NCI-H69 (cell line): ENCODE measurements around the gene AGPAT1.

ENCODE experiments used
- DNase-seq: peaks from one replicate; lab custom pipeline; 2025; lab: John Stamatoyannopoulos, UW

Gene AGPAT1

DNA sequence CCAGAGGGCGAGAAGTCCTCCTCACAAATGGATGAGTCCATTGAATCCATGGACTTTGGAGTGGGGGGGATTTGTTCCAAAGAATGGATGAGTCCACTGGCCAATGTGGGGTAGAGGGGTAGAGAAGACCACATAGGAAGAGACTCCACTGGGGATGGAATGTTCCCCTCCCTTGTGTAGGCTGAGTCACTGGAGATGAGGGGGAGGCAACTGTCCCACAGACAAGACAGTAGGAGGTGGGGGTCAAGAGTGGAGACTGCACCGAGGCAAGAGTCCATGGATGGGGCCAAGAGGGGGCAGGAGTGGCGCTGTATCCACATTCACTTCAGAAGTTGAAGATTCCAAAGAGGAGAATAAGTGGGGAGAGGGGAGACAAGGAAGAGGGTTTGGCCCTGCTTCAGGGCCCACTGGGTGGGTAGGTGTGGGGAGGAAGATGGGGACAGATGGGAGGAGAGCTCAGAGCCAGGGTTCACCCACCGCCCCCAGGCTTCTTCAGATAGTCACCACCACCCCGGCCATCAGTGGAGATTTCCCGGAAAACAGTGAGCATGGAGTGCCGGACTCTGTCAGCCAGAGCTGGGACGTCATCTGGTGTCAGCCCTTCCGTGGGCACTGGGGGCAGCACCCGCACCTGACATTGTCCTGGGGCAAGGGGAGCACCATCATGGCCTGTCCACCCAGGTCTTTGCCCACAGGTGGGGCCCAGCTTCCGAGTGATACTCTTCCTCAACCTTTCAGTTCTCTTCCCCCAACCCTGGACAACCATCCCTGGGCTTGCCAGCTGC lies 6.9 kb downstream of the AGPAT1 start:
- DNase-seq, result no peak

DNA sequence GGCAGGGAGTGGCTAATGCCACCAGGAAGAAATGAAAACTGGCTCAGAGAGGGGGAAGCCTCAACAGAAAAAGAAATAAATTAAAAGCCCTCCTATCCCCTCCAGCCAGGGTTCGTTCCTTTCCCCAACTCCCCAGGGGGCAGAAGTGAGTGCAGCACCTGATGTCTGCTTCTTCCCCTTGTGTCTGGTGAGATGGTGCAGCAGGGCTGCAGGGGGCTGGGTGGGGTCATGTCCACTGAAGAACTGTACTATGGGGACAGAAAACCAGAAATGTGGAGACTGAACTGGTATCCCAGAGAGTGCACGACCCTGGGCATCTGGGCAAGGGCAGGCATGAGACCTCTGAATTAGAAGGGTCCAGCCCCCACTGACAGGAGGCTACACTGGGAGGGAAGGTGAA lies 7.5 kb downstream of the AGPAT1 start:
- DNase-seq, result no peak

DNA sequence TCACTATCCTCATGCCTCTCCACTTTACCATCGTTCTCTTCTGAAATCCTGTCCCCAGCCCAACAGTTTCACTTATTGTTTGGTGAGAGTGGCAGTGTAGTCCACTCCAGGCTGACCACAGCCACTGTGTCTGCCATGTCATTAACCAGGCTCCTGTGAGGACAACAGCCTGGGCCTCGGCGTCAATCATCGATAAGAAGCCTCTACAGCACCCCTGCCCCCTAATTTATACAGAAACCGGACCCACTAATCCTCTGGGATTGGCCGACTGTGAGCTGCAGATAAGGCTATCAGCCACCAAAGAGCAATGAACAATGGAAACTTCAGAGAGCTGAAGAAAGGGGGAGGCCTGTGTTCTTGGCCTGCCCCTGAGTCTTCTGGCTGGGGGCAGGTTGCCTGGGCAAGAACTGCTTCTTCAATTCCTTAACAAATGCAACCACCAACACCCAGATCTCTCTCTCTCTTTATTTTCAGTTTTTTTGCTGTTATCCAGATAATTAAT lies 8.1 kb downstream of the AGPAT1 start:
- DNase-seq, result no peak

GRCh38 chr6:32167154-32167760 lies 8.6 kb downstream of the AGPAT1 start:
- DNase-seq, result peak; percentile 14

DNA sequence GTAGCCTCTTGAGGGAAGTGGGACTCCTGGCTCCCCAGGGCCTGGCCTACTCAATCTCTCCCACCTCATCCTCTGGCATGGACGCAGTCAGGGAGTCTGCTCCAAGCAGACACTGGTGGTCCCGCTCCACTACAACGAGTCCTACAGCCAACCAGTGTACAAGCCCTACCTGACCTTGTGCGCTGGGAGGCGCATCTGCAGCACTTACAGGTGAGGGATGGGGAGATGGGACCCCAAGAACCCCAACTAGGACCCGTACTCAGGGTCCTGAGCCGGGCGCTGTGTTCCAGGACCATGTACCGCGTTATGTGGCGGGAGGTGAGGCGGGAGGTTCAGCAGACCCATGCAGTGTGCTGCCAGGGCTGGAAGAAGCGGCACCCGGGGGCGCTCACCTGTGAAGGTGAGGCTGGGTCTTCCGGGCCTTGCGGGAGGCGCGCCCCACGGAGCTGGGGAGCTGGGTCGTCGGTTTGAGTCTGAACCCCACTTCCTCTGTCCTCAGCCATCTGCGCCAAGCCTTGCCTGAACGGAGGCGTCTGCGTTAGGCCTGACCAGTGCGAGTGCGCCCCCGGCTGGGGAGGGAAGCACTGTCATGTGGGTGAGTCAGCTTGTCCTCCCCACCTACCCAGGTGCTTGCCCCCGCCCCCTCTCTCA lies 9.3 kb downstream of the AGPAT1 start:
- no peak for DNase-seq

- no peak for DNase-seq
Measured at GRCh38 chr6:32164295-32164694, 11.6 kb downstream of the AGPAT1 start, which contains the start of gene EGFL8. Gene EGFL8 (plus strand): TSS chr6:32164595. CDS start chr6:32166166, 1,571 bp downstream.

- no peak for DNase-seq
Measured at GRCh38 chr6:32163559-32164258, 12.2 kb downstream of the AGPAT1 start.

GRCh38 chr6:32158052-32158451 lies 17.8 kb downstream of the AGPAT1 start:
- DNase-seq, result no peak

GRCh38 chr6:32156891-32157290 lies 19.0 kb downstream of the AGPAT1 start:
- DNase-seq, result no peak

DNA sequence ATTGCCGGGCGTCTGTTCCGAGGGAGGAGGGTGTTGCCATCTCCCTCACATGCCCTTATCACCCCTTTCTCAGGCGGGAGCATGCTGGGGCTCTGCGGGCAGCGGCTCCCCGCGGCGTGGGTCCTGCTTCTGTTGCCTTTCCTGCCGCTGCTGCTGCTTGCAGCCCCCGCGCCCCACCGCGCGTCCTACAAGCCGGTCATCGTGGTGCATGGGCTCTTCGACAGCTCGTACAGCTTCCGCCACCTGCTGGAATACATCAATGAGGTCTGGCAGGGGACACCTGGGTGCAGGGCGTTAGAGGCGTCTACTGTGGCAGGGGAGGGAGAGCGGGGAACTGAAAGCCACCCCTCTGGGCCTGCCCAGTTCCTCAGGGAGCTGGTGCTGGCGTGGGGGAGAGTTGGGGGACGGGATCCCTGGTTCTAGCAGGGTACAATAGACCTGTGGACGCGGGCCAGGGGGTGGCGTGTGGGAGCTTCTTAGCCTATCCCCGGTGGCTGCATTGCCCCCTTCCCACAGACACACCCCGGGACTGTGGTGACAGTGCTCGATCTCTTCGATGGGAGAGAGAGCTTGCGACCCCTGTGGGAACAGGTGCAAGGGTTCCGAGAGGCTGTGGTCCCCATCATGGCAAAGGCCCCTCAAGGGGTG lies 21.2 kb downstream of the AGPAT1 start:
- peak; percentile 93 for DNase-seq

- DNase-seq, result peak; percentile 96
Measured at GRCh38 chr6:32153564-32154513, 22.0 kb downstream of the AGPAT1 start, which contains the start of gene PPT2. Gene PPT2 (plus strand): TSS chr6:32154141. CDS start chr6:32154595, 454 bp downstream.

DNA sequence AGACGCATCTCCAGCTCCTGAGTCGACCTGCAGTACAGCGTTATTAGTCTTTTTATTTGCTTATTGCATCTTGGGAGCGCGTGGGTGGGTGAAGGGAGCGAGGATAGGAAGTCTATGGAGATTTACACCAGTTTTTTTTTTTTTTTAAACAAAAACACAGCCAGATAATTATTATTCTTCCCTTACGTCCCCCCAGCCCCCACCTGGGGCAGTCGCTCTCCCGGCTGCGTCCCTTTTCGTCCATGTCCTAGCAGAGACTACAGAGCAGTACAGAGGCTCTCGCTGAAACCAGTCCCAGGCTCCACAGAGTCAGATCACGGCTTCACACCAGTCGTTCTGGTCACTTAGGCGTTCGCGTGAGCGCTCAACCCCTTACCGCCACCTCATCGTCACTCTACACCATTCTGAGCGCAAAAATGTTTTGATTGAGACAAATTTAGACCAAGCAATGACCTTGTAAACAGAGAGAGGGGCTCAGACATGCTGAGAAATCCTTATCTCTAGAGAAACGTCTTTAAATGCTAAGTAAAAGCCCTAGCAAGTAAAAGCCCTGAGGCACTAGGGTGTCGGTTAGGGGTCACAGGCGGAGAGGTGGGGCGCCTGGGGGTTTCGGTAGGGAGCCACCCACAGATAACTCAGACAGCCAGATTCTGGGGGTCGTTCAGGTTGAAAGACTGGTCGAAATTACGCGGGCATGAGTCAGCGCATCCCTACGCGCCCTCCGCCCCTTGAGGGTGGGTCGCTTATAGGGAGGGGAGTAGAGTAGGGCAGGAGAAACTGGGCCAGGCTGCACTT lies 22.9 kb downstream of the AGPAT1 start:
- DNase-seq, result peak; percentile 68

DNA sequence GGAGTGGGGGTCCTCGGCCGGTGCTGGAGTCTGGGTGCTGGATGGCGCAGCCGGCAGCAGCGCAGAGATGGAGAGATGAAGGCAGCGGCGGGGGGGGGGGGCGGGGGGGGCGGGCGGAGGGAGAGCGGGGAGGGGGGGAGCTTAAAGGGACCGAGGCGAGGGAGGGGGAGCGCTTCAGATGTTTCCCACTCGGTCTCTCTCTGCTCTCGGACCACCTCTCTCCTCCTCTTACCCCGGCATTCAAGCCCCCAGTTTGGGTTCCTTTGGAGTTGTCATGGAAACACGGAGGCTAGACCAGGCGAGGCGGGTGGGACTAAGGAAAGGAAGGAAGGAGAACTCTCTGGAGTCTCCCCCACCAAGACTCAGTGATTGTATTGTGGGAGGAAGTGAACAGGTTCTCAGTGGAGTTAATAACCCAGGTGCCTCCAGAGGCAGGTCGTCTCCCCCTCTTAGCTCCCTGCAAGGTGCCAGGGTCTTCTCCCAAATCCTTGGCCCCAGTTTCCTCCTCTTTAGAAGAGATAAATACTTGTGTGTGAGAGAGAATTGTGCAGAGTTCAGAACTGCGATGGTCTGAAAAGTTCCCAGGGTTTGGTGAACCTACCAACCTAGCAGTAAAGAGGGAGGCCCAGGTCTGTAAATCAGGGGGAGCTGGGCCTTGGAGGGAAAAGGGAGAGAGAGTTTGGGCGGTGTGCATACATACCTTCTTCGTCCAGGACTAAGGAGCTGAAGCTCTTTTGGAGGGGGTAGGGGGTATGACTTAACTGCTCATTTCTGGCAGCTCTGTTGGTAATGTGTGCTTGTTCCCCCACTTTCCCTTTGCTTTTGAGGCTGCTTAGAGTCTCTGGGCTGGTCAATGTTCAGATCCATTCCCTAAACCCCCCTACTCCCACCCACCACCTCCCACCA lies 23.8 kb downstream of the AGPAT1 start, which contains the start of gene PRRT1:
Gene PRRT1, minus strand, starts transcription at position 77 of the 906 bp plus-strand sequence. CDS start 112 bp downstream, outside the sequence.
- peak; percentile 42 for DNase-seq

- peak; percentile 72 for DNase-seq
Measured at GRCh38 chr6:32151181-32151862, 24.6 kb downstream of the AGPAT1 start.

DNA sequence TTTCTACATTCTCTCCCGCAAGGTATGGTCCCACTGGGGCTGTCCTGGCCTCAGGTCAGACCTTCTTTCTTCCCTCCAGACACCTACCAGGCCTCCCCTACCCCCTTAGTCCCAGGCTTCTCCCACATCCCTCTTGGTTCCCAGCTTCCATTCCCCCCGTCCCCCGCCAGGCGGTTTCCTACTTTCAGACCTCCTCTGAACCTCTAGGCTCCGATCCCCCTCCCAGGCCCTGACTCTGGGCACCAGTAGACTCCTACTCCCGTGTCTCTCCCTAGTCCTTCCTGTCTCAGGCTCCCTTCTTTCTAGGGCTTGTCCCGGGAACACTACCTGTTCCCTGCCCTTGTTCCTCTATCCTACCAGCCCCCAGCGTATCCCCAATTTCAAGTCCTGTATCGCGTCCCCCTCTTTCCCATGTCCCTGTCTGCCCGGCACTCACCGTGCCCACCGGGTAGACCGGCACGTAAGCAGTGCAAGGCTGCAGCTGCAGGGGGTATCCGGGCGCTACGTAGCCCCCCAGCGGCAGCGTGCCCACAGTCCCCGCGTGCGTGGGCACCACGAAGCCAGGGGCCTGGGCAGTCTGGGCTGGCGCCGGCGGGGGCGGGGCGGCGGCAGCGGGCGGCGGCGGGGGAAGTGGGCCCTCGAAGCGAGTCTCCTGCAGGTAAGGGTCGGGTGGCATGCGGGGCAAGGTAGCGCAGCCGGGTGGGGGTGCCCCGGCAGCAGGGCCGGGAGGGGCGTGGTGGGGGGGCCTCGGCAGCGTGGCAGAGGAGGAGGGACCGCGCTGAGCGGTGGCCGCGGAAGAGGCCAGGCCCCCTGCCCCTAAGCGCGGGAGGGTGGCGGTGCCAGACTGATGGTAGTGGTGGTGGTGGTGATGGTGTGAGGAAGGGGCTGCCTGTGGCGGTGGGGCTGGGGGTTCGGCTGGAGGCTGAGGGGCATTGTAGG lies 25.7 kb downstream of the AGPAT1 start:
- peak; percentile 21 for DNase-seq

DNA sequence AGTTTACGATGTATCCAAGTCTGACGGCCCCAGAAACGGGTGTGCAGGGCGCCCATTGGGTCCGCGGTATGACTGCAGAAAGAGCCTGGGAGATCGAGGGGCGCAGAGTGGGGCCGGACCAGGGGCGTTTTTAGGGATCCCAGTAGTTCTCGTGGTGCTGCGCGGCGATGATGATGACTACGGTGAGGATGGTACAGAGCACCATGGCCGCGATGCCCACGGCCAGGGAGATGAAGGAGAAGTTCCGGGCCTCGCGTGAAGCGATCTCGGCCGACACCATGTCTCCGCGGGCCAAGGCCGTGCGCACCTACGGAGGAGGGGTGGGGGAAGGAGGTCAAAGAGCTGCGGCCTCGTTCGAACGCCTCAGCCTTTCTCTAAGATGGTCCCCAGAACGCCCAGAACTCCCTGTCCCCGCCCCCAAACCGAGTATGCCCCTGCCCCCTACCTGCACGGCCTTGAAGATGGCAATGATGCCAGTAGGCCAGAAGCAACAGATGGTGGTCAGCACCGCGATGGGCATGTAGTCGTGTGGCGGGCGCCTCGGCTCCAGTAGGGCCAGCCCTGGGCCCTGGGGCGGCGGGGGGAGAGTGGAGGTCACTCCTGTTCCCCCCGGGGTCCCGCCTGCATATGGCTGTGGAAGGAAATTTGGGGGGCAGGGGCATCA lies 26.7 kb downstream of the AGPAT1 start:
- DNase-seq, result no peak
